Measurements from ENCODE around the gene USP24. TPM values are rescaled to one million over a fixed set of nuclear protein-coding genes. Genes with fewer than 3 reads are reported as not detected.

The USP24 gene
- total RNA-seq, 4 donors from 2014 or later = 14.9 to 66.1 (median 44.1) TPM

DNA sequence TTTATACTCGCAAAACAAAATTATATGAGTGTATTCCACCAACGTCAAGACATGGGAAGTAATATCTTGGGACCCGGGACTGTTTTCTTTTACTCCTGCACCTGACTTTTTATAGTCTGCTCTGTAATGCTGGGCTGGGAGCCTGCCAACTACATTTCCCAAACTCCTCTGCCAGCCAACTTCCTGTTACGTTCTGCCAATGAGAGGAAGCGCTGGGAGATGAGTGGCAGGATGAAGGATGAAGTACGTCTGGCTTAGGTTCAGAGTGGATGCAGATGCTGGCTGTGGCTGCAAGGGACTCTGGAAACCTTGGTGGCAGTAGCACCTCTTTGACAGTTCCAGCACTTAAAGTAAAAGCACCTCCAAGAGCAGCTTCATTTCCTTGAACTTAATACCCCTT lies 59.6 kb downstream of the USP24 start:
- no peaks in the 10 kb centered on the region for H3K9me3 ChIP-seq
- no peaks in the 10 kb centered on the region for H3K27me3 ChIP-seq
- no peak for DNase-seq
- intact Hi-C loops (cut with DNase I; ENCODE audit: low total_unique reads) = no loop called here
- H3K4me3 ChIP-seq = no peak overlapping the region
- H3K36me3 ChIP-seq = no peaks in the 10 kb centered on the region
- H3K4me1 ChIP-seq = no peaks in the 10 kb centered on the region
- TF ChIP-seq POLR2A (IDR thresholded peaks at IDR 0.05) = no peak
- TF ChIP-seq, protein P1, sequence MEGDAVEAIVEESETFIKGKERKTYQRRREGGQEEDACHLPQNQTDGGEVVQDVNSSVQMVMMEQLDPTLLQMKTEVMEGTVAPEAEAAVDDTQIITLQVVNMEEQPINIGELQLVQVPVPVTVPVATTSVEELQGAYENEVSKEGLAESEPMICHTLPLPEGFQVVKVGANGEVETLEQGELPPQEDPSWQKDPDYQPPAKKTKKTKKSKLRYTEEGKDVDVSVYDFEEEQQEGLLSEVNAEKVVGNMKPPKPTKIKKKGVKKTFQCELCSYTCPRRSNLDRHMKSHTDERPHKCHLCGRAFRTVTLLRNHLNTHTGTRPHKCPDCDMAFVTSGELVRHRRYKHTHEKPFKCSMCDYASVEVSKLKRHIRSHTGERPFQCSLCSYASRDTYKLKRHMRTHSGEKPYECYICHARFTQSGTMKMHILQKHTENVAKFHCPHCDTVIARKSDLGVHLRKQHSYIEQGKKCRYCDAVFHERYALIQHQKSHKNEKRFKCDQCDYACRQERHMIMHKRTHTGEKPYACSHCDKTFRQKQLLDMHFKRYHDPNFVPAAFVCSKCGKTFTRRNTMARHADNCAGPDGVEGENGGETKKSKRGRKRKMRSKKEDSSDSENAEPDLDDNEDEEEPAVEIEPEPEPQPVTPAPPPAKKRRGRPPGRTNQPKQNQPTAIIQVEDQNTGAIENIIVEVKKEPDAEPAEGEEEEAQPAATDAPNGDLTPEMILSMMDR (IDR thresholded peaks at IDR 0.05) = no peak
- H3K27ac ChIP-seq = no peak overlapping the region

DNA sequence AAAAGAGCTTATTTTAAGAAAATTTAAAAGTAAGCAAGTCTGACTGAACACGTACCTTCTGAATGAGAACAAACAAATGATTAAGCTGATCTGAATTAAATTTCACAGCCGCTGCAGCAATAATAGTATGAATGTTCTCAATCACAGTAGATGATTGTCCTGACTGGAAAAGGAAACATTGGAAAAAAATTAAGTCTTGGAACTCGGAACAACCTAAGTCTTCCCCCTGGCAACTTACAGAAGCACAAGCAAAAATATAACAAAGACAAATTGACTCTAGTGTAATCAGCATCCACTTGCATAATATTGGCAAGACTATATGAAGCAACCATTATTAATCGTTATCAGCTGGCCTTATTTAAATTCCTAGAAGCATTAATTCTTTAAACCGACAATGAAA lies 60.5 kb downstream of the USP24 start:
- H3K27me3 ChIP-seq = no peaks in the 10 kb centered on the region
- no peak for DNase-seq
- intact Hi-C loops (cut with DNase I; ENCODE audit: low total_unique reads) = no loop called here
- TF ChIP-seq, protein P1 (IDR thresholded peaks at IDR 0.05) = no peak
- TF ChIP-seq POLR2A (IDR thresholded peaks at IDR 0.05) = no peak
- no peaks in the 10 kb centered on the region for H3K36me3 ChIP-seq
- no peak overlapping the region for H3K27ac ChIP-seq
- no peaks in the 10 kb centered on the region for H3K9me3 ChIP-seq
- no peaks in the 10 kb centered on the region for H3K4me1 ChIP-seq
- no peak overlapping the region for H3K4me3 ChIP-seq

DNA sequence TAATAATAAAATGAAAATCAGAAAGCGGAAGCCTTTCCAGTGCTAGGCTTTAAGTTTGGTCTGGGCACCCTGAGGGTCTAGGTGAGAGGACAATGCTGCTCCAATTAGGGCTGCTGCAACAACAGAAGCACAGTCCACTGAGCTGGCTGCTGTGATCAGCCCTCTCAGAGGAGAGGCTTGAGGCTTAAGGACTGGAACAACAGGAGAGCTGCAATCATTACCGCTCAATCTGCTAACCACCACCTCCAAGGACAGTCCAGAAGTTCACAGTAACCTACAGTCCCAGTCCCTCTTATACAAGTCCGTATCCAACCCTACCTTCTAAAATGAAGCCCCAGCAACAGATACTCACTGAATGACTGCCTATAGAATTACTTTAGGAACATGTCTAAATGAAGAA lies 62.1 kb downstream of the USP24 start:
- Histone ChIP-seq H3K36me3 (no peaks in the 10 kb centered on the region), H3K4me3 (no peak overlapping the region), H3K27ac (no peak overlapping the region), H3K4me1 (no peaks in the 10 kb centered on the region), H3K9me3 (no peaks in the 10 kb centered on the region), H3K27me3 (no peaks in the 10 kb centered on the region)
- no peak for DNase-seq
- intact Hi-C loops (cut with DNase I; ENCODE audit: low total_unique reads) = no loop called here
- TF ChIP-seq, protein P1 (IDR thresholded peaks at IDR 0.05) = no peak
- TF ChIP-seq POLR2A (IDR thresholded peaks at IDR 0.05) = no peak

DNA sequence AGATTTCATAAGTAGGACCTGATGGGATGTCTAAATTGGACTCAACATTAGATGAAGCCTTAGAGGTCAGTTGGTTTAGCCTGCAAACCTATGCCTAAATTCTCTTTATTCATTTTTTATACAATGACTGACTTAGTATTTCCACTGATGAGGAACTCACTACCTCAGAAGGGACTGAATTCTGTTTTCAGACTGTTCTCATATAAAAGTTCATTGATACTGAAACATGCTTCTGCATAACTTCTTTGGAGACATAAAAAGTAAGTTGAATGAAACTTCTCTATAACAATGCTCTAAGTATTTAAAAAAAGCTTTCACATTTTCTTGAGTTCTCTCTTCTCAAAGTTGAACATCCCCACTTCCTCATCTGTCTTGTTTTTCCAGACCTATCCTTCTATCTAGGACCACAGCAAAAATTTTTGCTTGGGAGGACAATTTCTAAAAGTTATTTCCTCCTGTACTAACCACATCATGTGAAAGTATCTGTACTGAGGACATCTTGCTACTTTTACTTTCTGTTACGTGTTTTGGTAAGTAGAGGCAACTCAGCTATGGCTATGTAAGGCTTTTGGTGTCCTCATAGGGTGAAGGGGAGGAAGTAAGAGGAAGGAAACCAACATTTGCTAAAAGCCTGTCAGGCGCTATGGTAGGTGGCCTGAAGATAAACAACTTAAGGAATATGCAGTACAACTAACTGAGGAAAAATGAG lies 64.1 kb downstream of the USP24 start:
- intact Hi-C loops (cut with DNase I; ENCODE audit: low total_unique reads) = no loop called here
- DNase-seq = no peak
- no peak overlapping the region for H3K4me3 ChIP-seq
- H3K36me3 ChIP-seq = no peaks in the 10 kb centered on the region
- TF ChIP-seq, protein P1 (IDR thresholded peaks at IDR 0.05) = no peak
- no peaks in the 10 kb centered on the region for H3K9me3 ChIP-seq
- H3K4me1 ChIP-seq = no peaks in the 10 kb centered on the region
- H3K27ac ChIP-seq = no peak overlapping the region
- no peaks in the 10 kb centered on the region for H3K27me3 ChIP-seq

DNA sequence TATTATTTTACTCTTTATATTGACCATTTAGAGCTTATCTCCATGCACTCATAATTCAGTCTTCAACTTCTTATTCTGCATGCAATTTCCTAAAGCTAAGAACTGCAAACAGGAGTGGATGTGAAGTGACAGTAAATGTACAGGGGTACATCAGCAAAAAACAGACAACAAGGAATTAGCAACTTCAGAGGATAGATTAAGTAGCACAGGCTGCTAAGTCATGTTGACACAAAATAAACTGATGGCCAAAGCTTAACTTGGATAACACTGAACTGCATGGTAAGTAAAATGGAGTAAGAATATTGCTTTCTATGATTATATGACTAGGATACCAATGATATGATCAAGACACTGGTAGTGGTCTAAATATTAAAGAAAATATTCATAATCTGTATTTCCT lies 66.5 kb downstream of the USP24 start:
- no peak for DNase-seq
- intact Hi-C loops (cut with DNase I; ENCODE audit: low total_unique reads) = loop anchor here (10.0 kb wide), 1 partner anchor 126 kb away; no protein-coding TSS in a partner anchor
- no peaks in the 10 kb centered on the region for H3K9me3 ChIP-seq

More for the DNA sequence above, 66.5 kb downstream of the USP24 start:
- H3K27me3 ChIP-seq = no peaks in the 10 kb centered on the region
- H3K4me1 ChIP-seq = no peaks in the 10 kb centered on the region
- no peak overlapping the region for H3K4me3 ChIP-seq
- TF ChIP-seq POLR2A (IDR thresholded peaks at IDR 0.05) = no peak
- TF ChIP-seq, protein P1 (IDR thresholded peaks at IDR 0.05) = no peak
- no peaks in the 10 kb centered on the region for H3K36me3 ChIP-seq
- H3K27ac ChIP-seq = no peak overlapping the region

Data from uterus (tissue), 4 donors.